MCF 10A (cell line): ENCODE measurements around the gene YIPF5. TPM values are rescaled to one million over a fixed set of nuclear protein-coding genes. Genes with fewer than 3 reads are reported as not detected.

Experiments
- BruUV-seq: library from RNA; stranded (reverse); fragments of 400-500 nt; replicated peaks from 2 replicates; lab custom pipeline; 2021; lab: Mats Ljungman, UMichigan
- CTCF ChIA-PET: fragments of 300-600 bp; sonication (Branson Sonifier 250); formaldehyde crosslinking; extraction: SDS; loops from one replicate; lab custom pipeline; 2021; ENCODE audit warnings: antibody characterized with exemption, inconsistent platforms; lab: Yijun Ruan, JAX
- POLR2A ChIA-PET: fragments of 300-600, 350-650 bp; sonication (Branson Sonifier 250); formaldehyde crosslinking; extraction: SDS; loops from one replicate; lab custom pipeline; 2020; ENCODE audit warnings: antibody characterized with exemption, inconsistent platforms; lab: Yijun Ruan, JAX
- DNase-seq: peaks from one replicate; pipeline ENCODE4 v3.0.0-alpha.2; 2018; ENCODE audit not compliant: unreplicated experiment
- H3K27ac Mint-ChIP-seq: one replicate; pipeline ENCODE4 v1.8.0; 2022; ENCODE audit warnings: mild to moderate bottlenecking, low read depth, mixed read lengths; ENCODE audit not compliant: unreplicated experiment
- H3K27me3 Mint-ChIP-seq: one replicate; pipeline ENCODE4 v1.8.0; 2022; ENCODE audit warnings: mixed read lengths; ENCODE audit not compliant: insufficient read depth, unreplicated experiment
- H3K36me3 Mint-ChIP-seq: one replicate; pipeline ENCODE4 v1.8.0; 2022; ENCODE audit warnings: mild to moderate bottlenecking, moderate library complexity, mixed read lengths; ENCODE audit not compliant: insufficient read depth, unreplicated experiment
- H3K4me1 Mint-ChIP-seq: one replicate; pipeline ENCODE4 v1.8.0; 2022; ENCODE audit warnings: mixed read lengths; ENCODE audit not compliant: insufficient read depth, unreplicated experiment
- H3K4me3 Mint-ChIP-seq: one replicate; pipeline ENCODE4 v1.8.0; 2022; ENCODE audit warnings: mild to moderate bottlenecking, moderate library complexity, mixed read lengths; ENCODE audit not compliant: unreplicated experiment
- H3K9me3 Mint-ChIP-seq: one replicate; pipeline ENCODE4 v1.8.0; 2022; ENCODE audit warnings: mixed read lengths; ENCODE audit not compliant: unreplicated experiment
- intact Hi-C: fragments of 100-400 bp; cut with micrococcal nuclease; formaldehyde crosslinking; loops from 2 replicates; pipeline ENCODE4 v1.14.1; 2022
- total RNA-seq: library from RNA; stranded (reverse); gene quantifications from 2 replicates; pipeline ENCODE4 v1.2.3, GENCODE V29; 2022
- TF ChIP-seq, protein P1 (sequence below): fragments of 200-600 bp; IDR thresholded peaks from one replicate; pipeline ENCODE4 v1.8.0; 2022; ENCODE audit warnings: antibody characterized with exemption, mild to moderate bottlenecking; ENCODE audit not compliant: unreplicated experiment

YIPF5 gene
- total RNA-seq, 1 experiment from 2014 or later, result 88.7 TPM

DNA sequence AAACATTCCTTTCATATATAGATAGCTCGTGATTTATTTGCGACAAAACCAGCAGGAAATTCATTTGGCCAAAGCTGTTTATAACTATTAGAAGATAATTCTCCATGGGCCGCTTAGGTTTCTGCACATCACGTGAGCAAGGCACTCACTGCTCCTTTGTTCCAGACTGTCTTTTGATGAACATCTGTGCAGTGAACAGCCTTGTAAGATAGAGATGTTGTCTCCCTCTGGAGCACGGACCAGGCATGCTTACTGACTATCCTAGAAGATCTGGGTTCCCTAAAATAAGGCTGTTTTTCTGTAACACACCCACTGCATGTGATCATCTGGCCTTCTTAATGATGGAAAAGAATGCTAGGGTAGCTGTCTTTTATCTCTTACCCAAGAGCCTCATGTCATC lies 30.9 kb downstream of the YIPF5 start:
- Mint-ChIP-seq H3K36me3 (no peaks in the 10 kb centered on the region), H3K27ac (no peak overlapping the region), H3K27me3 (no peaks in the 10 kb centered on the region), H3K9me3 (no peaks in the 10 kb centered on the region), H3K4me3 (no peak overlapping the region), H3K4me1 (peaks cover 8% of the 10 kb centered on the region)
- no peak for DNase-seq
- TF ChIP-seq, protein P1, sequence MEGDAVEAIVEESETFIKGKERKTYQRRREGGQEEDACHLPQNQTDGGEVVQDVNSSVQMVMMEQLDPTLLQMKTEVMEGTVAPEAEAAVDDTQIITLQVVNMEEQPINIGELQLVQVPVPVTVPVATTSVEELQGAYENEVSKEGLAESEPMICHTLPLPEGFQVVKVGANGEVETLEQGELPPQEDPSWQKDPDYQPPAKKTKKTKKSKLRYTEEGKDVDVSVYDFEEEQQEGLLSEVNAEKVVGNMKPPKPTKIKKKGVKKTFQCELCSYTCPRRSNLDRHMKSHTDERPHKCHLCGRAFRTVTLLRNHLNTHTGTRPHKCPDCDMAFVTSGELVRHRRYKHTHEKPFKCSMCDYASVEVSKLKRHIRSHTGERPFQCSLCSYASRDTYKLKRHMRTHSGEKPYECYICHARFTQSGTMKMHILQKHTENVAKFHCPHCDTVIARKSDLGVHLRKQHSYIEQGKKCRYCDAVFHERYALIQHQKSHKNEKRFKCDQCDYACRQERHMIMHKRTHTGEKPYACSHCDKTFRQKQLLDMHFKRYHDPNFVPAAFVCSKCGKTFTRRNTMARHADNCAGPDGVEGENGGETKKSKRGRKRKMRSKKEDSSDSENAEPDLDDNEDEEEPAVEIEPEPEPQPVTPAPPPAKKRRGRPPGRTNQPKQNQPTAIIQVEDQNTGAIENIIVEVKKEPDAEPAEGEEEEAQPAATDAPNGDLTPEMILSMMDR, result no peak
- BruUV-seq, result no TSS peak
- POLR2A ChIA-PET, result interaction anchor here (0.8 to 1.2 kb wide), 2 partner anchors 11 to 17 kb away, joined by 3 to 6 read pairs; no protein-coding TSS in a partner anchor
- intact Hi-C loops, result no loop called here
- CTCF ChIA-PET, result interaction anchor here (0.7 to 6.2 kb wide), 12 partner anchors 7 to 1218 kb away, joined by 3 to 71 read pairs (median 4); no protein-coding TSS in a partner anchor

DNA sequence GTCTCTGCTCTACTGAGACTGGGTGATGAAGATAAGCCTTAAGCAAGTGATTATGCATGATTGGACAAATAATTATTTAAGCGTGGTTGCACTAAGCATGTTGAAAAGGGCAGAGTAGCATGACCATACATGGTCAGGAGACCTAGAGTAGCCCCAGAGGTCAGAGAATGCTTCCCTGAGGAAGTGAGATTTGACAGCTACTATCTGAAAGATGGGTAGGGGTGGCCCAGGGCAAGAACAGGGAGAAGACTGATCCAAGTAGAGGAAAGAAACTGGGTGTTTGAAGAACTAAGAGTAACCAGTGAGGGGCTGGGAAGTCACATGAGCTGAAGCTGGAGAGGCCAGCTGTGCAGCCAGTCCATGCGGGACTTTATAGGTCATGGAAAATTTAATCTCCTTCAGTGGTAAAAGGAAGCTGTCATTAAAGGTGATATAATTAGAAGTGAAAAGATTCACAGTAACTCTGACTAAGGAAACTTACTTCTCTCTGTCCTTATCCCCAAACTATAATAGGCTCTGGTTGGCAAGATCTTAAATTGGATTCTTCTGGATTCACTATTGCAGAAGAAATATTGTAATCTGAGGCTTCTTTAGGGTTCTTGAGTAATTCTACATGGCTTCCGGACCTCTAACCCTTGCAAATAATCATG lies 35.2 kb downstream of the YIPF5 start:
- Mint-ChIP-seq H3K27ac (no peak overlapping the region), H3K4me1 (no peaks in the 10 kb centered on the region), H3K9me3 (no peaks in the 10 kb centered on the region), H3K27me3 (no peaks in the 10 kb centered on the region), H3K4me3 (no peak overlapping the region), H3K36me3 (no peaks in the 10 kb centered on the region)
- intact Hi-C loops, result no loop called here
- POLR2A ChIA-PET, result interaction anchor here (1.4 to 1.6 kb wide), 2 partner anchors 13 to 157 kb away, joined by 4 to 5 read pairs; no protein-coding TSS in a partner anchor
- no TSS peak for BruUV-seq
- TF ChIP-seq, protein P1, result no peak
- CTCF ChIA-PET, result interaction anchor here (0.7 to 1.6 kb wide), 2 partner anchors 10 to 22 kb away, joined by 3 read pairs; no protein-coding TSS in a partner anchor
- no peak for DNase-seq

DNA sequence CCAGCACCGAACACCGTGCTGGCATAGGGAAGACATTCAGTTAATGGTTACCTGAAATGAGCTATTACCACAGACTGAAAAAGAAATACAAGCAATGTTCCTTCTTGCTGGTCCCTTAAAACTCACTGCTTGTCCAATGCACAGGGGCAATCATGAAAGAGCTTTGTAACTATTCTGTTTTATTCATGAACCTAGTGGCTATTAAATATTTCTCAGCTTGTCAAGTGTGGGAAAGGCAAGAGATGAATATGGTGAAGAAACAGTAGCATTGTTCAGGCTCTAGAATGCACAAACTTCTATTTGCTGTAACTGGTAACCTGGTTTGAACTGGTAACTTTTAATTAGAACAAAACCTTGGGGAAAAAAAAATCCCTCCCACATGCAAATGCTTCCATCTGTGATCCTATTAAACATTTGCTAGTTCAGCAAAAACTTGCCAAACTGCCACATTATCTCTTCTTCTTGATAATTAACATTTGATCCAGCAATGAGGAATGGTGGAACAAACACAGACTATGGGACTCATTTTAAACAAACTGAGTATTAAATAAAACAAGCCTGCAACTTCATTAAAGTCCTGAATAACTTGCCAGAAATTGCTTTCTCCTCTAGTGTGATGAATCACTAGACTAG lies 36.1 kb downstream of the YIPF5 start:
- Mint-ChIP-seq H3K4me3 (no peak overlapping the region), H3K36me3 (no peaks in the 10 kb centered on the region), H3K27ac (no peak overlapping the region), H3K27me3 (no peaks in the 10 kb centered on the region), H3K9me3 (no peaks in the 10 kb centered on the region), H3K4me1 (no peaks in the 10 kb centered on the region)
- ChIA-PET POLR2A (no interaction called here), CTCF (interaction anchor here (0.9 to 4.8 kb wide), 4 partner anchors 7 to 166 kb away, joined by 3 to 45 read pairs (median 5); no protein-coding TSS in a partner anchor)
- no TSS peak for BruUV-seq
- intact Hi-C loops, result no loop called here
- DNase-seq, result no peak
- TF ChIP-seq, protein P1, result no peak

DNA sequence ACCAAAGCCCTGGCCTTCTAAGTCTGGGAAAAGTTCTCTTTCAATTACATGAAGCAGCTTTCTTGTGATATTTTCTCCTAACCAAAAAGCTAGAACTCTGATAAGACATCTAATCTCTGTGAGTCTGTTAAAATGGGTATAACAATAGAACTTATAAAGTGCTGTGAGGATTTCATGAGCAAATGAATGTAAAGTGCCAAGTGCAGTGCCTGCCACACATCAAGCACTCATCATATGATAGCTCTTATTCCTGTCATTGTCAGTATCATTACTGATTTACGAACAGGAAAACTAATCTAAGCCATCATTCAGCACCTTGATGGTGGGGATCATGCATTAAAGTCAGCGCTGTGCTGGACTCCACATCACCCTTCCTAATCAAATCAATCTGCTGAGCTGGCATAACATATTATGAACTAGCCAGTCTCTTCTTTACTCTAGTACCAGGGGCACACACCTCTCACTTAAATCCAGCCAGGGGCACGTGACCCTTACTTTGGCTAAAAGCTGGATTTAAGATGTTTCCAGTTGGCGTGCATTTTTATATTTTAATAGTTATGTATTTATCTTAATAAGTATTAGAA lies 37.3 kb downstream of the YIPF5 start:
- H3K4me3 Mint-ChIP-seq, result no peak overlapping the region
- TF ChIP-seq, protein P1, result no peak
- POLR2A ChIA-PET, result interaction anchor here (0.9 to 1.1 kb wide), 2 partner anchors 10 to 246 kb away, joined by 3 read pairs; no protein-coding TSS in a partner anchor
- DNase-seq, result no peak
- H3K36me3 Mint-ChIP-seq, result no peaks in the 10 kb centered on the region
- CTCF ChIA-PET, result interaction anchor here (1.0 to 4.8 kb wide), 4 partner anchors 8 to 15 kb away, joined by 3 to 45 read pairs (median 4); no protein-coding TSS in a partner anchor
- intact Hi-C loops, result no loop called here
- H3K4me1 Mint-ChIP-seq, result no peaks in the 10 kb centered on the region
- H3K27me3 Mint-ChIP-seq, result no peaks in the 10 kb centered on the region
- no peak overlapping the region for H3K27ac Mint-ChIP-seq
- H3K9me3 Mint-ChIP-seq, result no peaks in the 10 kb centered on the region
- BruUV-seq, result no TSS peak
